Keratinocyte (primary cell): ENCODE measurements around the gene TLN1. TPM values are rescaled to one million over a fixed set of nuclear protein-coding genes. Genes with fewer than 3 reads are reported as not detected.

Experiments used
- DNase-seq: peaks from one replicate; pipeline ENCODE4 v3.0.0-alpha.2; 2011; ENCODE audit warnings: low read depth, missing footprints, low spot score
- FAIRE-seq: peaks from 2 replicates; lab custom pipeline; 2011; peaks lifted over from hg19 to GRCh38; lab: Jason Lieb, UNC
- H2AFZ ChIP-seq: 2 replicates; pipeline ENCODE4 v1.6.0; 2012; ENCODE audit warnings: low read length, control low read depth, inconsistent platforms; ENCODE audit not compliant: control insufficient read depth
- H3K27ac ChIP-seq: 2 replicates; pipeline ENCODE4 v1.5.1; 2011; ENCODE audit warnings: low read length; ENCODE audit not compliant: control insufficient read depth, insufficient read depth
- H3K27me3 ChIP-seq: 3 replicates; pipeline ENCODE4 v1.6.0; 2011; ENCODE audit warnings: low read length; ENCODE audit not compliant: control insufficient read depth, insufficient read depth; ENCODE audit errors: extremely low read depth
- H3K36me3 ChIP-seq, 2 experiments: 2 replicates in 1 of 2; 3 replicates in 1 of 2; pipeline ENCODE4 v1.5.1; 2011; ENCODE audit warnings: low read length in 2 of 2, mild to moderate bottlenecking in 1 of 2; ENCODE audit not compliant: control insufficient read depth in 2 of 2, insufficient read depth in 2 of 2; ENCODE audit errors: extremely low read depth in 1 of 2
- H3K4me1 ChIP-seq: 3 replicates; pipeline ENCODE4 v1.5.1; 2011; ENCODE audit warnings: low read length; ENCODE audit not compliant: control insufficient read depth, insufficient read depth; ENCODE audit errors: extremely low read depth
- H3K4me2 ChIP-seq: 3 replicates; pipeline ENCODE4 v1.6.0; 2011; ENCODE audit warnings: low read depth, low read length; ENCODE audit not compliant: control insufficient read depth, insufficient read depth; ENCODE audit errors: extremely low read depth
- H3K4me3 ChIP-seq, 3 experiments: fragments of 200-600 bp in 1 of 3; sonication (generic) in 1 of 3; 2 replicates in 2 of 3; 3 replicates in 1 of 3; pipeline ENCODE4 v1.5.1; 2011 to 2016; ENCODE audit warnings: low read length in 3 of 3, mild to moderate bottlenecking in 3 of 3, control low read depth in 2 of 3, inconsistent platforms in 1 of 3, low read depth in 1 of 3, mixed read lengths in 1 of 3, mixed run types in 1 of 3, moderate library complexity in 1 of 3; ENCODE audit not compliant: control insufficient read depth in 2 of 3, insufficient read depth in 2 of 3; ENCODE audit errors: extremely low read depth in 1 of 3
- H3K79me2 ChIP-seq: 2 replicates; pipeline ENCODE4 v1.6.0; 2012; ENCODE audit warnings: low read length; ENCODE audit not compliant: control insufficient read depth, insufficient read depth
- H3K9ac ChIP-seq: 3 replicates; pipeline ENCODE4 v1.6.0; 2011; ENCODE audit warnings: low read length; ENCODE audit not compliant: control insufficient read depth, insufficient read depth; ENCODE audit errors: extremely low read depth
- H3K9me1 ChIP-seq: 3 replicates; pipeline ENCODE4 v1.6.0; 2011; ENCODE audit warnings: low read length; ENCODE audit not compliant: control insufficient read depth, insufficient read depth; ENCODE audit errors: extremely low read depth
- H3K9me3 ChIP-seq: 2 replicates; pipeline ENCODE4 v1.5.1; 2012; ENCODE audit warnings: low read depth, low read length; ENCODE audit not compliant: control insufficient read depth
- H4K20me1 ChIP-seq: 3 replicates; pipeline ENCODE4 v1.6.0; 2011; ENCODE audit warnings: low read length; ENCODE audit not compliant: control insufficient read depth, insufficient read depth; ENCODE audit errors: extremely low read depth
- EZH2 ChIP-seq: IDR thresholded peaks from one replicate; pipeline ENCODE4 v1.6.1; 2012; ENCODE audit warnings: inconsistent platforms, mild to moderate bottlenecking, low read length, moderate library complexity
- dilution Hi-C: fragments of 300-500 bp; cut with MboI; formaldehyde crosslinking; loops from one replicate; pipeline ENCODE4 v1.7.0; 2020; ENCODE audit warnings: low sequenced_read_pairs; ENCODE audit not compliant: extremely low pct_ligation_motif_present
- polyA plus RNA-seq, 5 experiments: library from polyadenylated mRNA; depleted of rRNA in 3 of 5; stranded (reverse) in 3 of 5; stranded (forward) in 1 of 5; unstranded in 1 of 5; fragments of >200 nt; gene quantifications; 1 replicate in 1 of 5; 2 replicates in 3 of 5; 3 replicates in 1 of 5; pipeline versions ENCODE4 v1.2.1 to v1.2.3, GENCODE V29; 2011 to 2012; ENCODE audit warnings: missing spikeins in 2 of 5, low read depth in 1 of 5, low replicate concordance in 1 of 5
- TF ChIP-seq, protein P1 (sequence below), 3 experiments: IDR thresholded peaks in 1 of 3; conservative IDR thresholded peaks in 1 of 3; optimal IDR thresholded peaks in 1 of 3; 2 replicates in 2 of 3; 3 replicates in 1 of 3; pipeline versions ENCODE3 to v1.5.1; 2011; ENCODE audit warnings: low read length in 3 of 3, mild to moderate bottlenecking in 3 of 3, moderate library complexity in 2 of 3, control low read depth in 1 of 3, inconsistent platforms in 1 of 3; ENCODE audit not compliant: insufficient read depth in 2 of 3; ENCODE audit errors: extremely low read depth in 1 of 3

The TLN1 gene
- polyA plus RNA-seq, 1 donor (not counting 4 experiments of a cell fraction or from before 2014, with no cell fraction given), result 53.0 TPM

DNA sequence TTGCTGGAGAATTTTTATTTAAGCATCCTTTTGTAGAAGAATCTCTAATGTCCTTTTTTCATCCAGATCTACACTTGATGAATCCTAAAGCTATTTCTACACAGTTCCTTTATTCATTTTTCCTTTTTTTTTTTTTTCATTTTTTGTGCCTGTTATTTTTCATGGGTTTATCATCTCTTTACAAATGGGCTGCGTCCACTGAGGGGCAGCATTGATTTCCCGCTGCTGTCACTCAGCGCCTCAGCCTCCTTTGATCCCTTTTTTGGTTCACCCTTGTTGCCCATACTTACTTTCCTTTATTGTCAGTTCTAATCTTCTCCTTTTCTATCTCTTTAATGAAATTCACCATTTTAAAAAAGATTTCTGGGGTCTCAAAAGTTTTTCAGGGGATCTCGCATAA lies 27.8 kb upstream of the TLN1 start:
- no peaks in the 10 kb centered on the region for H4K20me1 ChIP-seq
- no peak overlapping the region for H2AFZ ChIP-seq
- H3K4me2 ChIP-seq, result no peak overlapping the region
- no peak overlapping the region for H3K4me3 ChIP-seq
- H3K36me3 ChIP-seq, result peaks cover 1 to 3% of the 10 kb centered on the region in 2 experiments
- no peak for TF ChIP-seq EZH2
- TF ChIP-seq, protein P1, sequence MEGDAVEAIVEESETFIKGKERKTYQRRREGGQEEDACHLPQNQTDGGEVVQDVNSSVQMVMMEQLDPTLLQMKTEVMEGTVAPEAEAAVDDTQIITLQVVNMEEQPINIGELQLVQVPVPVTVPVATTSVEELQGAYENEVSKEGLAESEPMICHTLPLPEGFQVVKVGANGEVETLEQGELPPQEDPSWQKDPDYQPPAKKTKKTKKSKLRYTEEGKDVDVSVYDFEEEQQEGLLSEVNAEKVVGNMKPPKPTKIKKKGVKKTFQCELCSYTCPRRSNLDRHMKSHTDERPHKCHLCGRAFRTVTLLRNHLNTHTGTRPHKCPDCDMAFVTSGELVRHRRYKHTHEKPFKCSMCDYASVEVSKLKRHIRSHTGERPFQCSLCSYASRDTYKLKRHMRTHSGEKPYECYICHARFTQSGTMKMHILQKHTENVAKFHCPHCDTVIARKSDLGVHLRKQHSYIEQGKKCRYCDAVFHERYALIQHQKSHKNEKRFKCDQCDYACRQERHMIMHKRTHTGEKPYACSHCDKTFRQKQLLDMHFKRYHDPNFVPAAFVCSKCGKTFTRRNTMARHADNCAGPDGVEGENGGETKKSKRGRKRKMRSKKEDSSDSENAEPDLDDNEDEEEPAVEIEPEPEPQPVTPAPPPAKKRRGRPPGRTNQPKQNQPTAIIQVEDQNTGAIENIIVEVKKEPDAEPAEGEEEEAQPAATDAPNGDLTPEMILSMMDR (optimal IDR thresholded peaks at IDR 0.05 in 1 of 3, IDR thresholded peaks at IDR 0.05 in 1 of 3, conservative IDR thresholded peaks at IDR 0.05 in 1 of 3; ENCODE audit: extremely low read depth in 1 of 3, insufficient read depth in 2 of 3, low read length in 3 of 3), result no peak
- dilution Hi-C loops, result no loop called here
- DNase-seq, result no peak
- H3K4me1 ChIP-seq, result peaks cover 3% of the 10 kb centered on the region
- no peaks in the 10 kb centered on the region for H3K27me3 ChIP-seq
- no peak overlapping the region for H3K27ac ChIP-seq
- no peak for FAIRE-seq
- no peaks in the 10 kb centered on the region for H3K9me1 ChIP-seq
- H3K9me3 ChIP-seq, result no peaks in the 10 kb centered on the region
- peaks cover 1% of the 10 kb centered on the region for H3K79me2 ChIP-seq
- H3K9ac ChIP-seq, result no peak overlapping the region

DNA sequence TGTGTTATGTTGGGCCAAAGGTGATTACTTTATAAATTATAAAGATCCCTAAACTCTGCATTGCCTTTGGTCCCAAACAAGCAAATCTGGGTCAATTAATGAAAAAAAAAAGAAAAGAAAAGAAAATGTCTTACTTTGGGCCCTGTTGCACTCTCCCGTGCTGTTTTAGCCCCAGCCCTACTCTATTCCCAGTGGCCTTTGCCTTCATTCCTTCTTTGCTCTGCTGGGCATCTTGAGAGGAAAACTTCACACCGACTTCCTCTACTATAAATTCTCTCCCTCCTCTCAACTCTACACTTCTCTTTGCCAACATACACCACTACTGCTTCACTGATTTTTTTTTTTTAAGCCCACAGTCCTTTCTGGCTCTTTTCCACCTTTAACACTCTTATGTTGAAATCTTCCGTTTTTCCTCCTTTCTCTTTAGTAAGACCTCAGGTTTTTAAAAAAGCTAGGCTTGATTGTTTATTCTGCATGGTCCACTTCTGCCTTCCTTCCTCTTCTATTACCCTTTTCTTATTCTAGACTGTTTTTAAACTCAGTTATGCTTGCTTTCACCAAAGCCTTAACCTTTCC lies 26.6 kb upstream of the TLN1 start:
- FAIRE-seq (no peak), DNase-seq (no peak)
- H3K4me2 ChIP-seq, result no peak overlapping the region
- H3K9me3 ChIP-seq, result no peaks in the 10 kb centered on the region
- no peak overlapping the region for H3K27ac ChIP-seq
- TF ChIP-seq, protein P1 (optimal IDR thresholded peaks at IDR 0.05 in 1 of 3, IDR thresholded peaks at IDR 0.05 in 1 of 3, conservative IDR thresholded peaks at IDR 0.05 in 1 of 3; ENCODE audit: extremely low read depth in 1 of 3, insufficient read depth in 2 of 3, low read length in 3 of 3), result no peak
- no peak for TF ChIP-seq EZH2
- no peaks in the 10 kb centered on the region for H3K9me1 ChIP-seq
- H2AFZ ChIP-seq, result no peak overlapping the region
- no peak overlapping the region for H3K4me3 ChIP-seq
- dilution Hi-C loops, result no loop called here
- H4K20me1 ChIP-seq, result no peaks in the 10 kb centered on the region
- peaks cover 1 to 8% of the 10 kb centered on the region in 2 experiments for H3K36me3 ChIP-seq
- H3K4me1 ChIP-seq, result peaks cover 3% of the 10 kb centered on the region
- no peaks in the 10 kb centered on the region for H3K27me3 ChIP-seq
- no peak overlapping the region for H3K9ac ChIP-seq
- peaks cover 1% of the 10 kb centered on the region for H3K79me2 ChIP-seq
